HG02981 (cell line): ENCODE measurements around the gene DRG2.

ENCODE experiments used
- ATAC-seq: cut with Tn5 transposase; IDR thresholded peaks from one replicate; pipeline ENCODE4 v1.9.1; 2021; ENCODE audit warnings: mild to moderate bottlenecking, moderate library complexity; ENCODE audit not compliant: unreplicated experiment

DRG2 gene

GRCh38 chr17:18074566-18075272, 13.0 kb upstream of the DRG2 start:
- ATAC-seq = no peak

- ATAC-seq = no peak
Measured at GRCh38 chr17:18076936-18077335, 10.8 kb upstream of the DRG2 start.

- no peak for ATAC-seq
Measured at GRCh38 chr17:18079543-18079942, 8.2 kb upstream of the DRG2 start.

GRCh38 chr17:18084256-18084655, 3.5 kb upstream of the DRG2 start:
- no peak for ATAC-seq

DNA sequence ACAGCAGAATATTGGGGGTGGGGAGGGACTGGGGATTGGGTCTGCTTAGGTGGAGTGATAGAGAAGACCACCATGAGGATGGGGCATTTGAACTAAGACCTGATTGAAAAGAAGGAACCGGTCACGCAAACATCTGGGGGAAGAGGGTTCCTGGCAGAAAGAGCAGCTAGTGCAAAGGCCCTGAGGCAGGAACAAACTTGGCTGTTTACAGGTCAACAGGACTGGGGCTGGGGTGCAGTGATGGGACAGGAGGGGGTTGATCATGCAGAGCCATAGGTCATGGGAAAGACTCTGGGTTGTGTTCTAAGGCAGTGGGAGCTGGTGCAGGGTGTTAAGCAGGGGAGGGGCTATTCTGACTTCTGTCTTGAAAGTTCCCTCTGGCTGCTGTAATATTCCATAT, 1.9 kb downstream of the DRG2 start:
- no peak for ATAC-seq

DNA sequence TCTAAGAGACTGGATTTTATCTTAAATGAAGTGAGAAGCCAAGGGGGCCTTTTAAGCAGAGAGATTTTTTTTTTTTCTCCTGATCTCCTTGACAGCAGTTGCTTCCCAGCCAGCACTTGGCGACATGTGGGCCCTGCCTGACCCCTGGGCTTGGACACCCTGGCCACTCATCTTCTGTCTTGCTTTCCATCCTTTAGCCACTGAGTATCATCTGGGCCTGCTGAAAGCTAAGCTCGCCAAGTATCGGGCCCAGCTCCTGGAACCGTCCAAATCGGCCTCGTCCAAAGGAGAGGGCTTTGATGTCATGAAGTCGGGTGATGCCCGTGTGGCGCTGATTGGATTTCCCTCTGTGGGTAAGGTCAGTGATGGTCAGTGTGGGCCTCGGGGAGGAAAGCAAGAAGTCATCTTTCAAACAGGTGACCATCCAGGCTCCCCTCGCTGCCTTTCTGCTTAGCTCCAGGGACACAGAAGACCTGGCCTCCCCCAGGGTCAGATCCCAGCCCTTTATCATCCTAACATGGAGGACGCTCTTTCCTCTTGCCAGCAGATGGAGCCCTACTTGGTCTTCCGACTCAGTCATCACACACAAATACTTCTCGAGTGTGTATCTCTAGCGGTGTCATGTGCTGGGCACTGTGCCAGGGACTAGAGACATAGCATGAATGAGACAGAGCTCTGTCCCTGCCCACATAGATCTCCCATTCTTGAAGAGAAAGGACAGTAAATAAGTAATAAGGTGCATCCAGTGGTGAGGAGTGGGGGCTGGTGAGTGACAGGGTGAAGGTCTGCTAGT, 6.1 kb downstream of the DRG2 start:
- ATAC-seq = no peak

DNA sequence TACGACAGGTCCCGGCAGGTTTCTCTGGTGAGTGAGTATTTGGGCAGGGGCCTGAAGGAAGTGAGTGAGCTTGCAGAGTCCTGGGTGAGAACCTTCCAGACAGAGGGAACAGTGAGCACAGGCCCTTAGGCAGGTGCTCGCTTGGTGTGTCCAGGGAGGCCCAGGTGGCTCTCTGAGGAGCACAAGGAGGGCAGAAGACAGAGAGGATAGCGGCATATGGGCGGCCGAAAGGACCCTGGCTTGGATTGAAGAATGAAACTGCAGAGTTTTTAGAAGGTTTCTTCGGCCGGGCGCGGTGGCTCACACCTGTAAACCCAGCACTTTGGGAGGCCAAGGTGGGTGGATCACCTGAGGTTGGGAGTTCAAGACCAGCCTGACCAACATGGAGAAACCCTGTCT, 6.7 kb downstream of the DRG2 start:
- no peak for ATAC-seq

GRCh38 chr17:18099516-18099915, 11.8 kb downstream of the DRG2 start:
- ATAC-seq = no peak

DNA sequence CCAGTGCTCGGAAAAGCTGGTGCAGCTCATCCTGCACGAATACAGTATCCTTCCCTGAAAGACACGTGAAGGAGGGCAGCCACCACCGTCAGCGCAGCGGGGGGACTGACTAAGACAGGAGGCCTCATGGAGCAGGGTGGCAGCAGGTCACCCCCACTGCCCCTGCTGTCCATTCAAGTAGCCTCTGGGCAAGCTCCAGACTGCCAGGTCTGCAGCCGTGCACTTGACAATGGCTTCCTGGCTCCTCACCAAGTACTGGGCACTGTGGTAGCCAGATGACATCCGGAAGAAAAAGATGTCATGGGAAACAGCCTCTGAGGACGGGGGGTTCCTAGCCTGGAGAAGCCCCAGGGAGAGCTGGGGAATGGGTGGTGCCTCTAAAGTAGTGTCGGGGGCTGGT, 12.9 kb downstream of the DRG2 start:
- ATAC-seq = no peak

DNA sequence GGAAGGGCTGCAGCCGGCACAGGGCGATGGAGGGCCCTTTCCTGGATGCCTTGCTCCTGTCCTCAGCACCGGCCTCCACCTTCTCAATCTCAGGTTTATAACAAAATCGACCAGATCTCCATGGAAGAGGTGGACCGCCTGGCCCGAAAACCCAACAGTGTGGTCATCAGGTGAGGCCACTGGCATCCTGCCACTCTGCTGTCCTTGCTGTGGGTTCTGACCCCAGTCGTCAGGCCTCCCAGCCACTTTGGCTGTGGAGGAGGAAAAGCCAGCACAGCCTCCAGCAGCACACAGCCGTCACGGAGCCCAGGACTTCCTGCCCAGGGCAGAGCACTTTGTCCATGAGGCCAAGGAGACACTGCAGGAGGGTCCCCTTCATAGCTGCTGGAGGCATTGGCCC, 14.1 kb downstream of the DRG2 start:
- ATAC-seq = no peak

DNA sequence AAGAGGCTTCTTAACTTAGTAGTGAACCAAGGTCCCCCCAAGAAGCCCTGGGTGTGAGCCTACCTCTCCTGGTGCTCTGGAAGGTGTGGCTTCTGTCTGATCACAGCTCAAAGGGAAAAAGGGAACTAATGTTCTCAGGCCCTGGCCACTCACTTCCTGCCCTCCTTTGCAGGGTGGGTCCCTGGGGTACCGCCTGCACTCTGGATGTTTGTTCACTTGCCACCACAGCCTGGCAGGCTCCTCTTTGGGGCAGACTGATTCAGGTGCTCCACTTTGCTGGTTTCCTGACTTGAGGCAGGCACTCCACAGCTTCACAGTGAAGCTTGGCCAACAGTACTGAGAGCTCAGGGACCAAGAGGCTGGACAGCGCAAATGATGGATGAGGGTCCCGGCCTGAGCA, 14.9 kb downstream of the DRG2 start:
- no peak for ATAC-seq

DNA sequence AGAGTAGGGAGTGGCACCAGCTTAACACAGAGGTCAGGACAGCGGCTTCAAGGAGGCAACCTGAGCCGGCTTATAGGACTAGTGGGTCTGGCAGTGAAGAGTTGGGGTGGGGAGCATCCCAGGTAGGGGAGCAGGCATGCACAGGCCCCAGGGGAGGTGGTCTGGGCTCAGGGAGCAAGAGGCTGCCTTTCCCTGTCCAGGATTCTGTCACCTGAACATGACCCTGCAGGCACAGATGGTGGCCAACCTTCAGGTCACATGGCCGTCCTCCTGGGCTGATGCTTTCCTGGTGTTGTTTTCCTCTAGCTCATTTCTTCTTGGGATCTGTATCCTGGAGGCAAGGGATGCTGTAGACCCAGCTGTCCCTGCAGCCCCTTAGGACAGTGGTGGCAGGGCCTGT, 17.3 kb downstream of the DRG2 start:
- ATAC-seq = no peak

DNA sequence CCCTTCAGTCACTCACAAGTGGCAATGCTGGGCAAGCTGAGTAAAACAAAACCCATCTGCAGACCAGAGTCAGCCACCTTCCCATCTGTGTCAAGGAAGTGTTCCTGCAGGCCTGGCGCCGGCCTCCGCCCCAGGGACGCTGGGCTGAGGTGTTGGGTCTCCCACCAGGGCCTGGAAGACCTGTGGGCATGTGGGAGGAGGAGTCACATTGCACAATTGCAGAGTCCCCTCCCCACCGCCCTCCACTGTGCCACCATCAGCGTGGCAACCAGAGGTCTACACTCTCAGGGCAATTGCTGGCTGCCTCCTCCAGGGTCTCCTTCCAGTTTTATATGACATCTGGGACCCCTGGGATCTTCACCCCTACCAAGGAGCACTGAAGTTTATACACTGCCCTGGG, 17.8 kb downstream of the DRG2 start:
- ATAC-seq = no peak

DNA sequence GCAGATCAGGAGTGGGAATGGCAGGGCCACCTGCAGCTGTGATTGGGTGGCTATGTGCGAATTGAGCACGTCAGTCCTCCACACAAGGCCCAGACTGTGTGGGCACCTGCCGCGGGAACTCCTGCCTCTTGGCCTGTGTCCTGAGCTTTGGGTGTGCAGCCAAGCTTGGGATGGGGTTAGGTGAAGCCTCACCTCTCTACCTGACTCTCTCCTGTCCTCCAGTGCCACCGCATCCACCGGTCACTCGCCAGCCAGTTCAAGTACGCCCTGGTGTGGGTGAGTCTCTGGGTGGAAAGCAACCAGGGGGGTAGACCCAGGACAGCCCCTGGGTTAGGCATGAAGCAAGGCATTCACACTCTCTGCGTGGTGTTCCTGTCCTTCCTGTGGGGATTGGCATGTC, 18.5 kb downstream of the DRG2 start:
- no peak for ATAC-seq

GRCh38 chr17:18107061-18107790, 19.5 kb downstream of the DRG2 start:
- no peak for ATAC-seq

- ATAC-seq = no peak
Measured at GRCh38 chr17:18107971-18108370, 20.2 kb downstream of the DRG2 start.

GRCh38 chr17:18108401-18109312, 20.9 kb downstream of the DRG2 start, which contains the start of gene MYO15A:
TSS of gene MYO15A (plus strand) at chr17:18108756. CDS start at chr17:18118801, 10,045 bp downstream.
- ATAC-seq = no peak

GRCh38 chr17:18109935-18110485, 22.3 kb downstream of the DRG2 start:
- ATAC-seq = no peak

DNA sequence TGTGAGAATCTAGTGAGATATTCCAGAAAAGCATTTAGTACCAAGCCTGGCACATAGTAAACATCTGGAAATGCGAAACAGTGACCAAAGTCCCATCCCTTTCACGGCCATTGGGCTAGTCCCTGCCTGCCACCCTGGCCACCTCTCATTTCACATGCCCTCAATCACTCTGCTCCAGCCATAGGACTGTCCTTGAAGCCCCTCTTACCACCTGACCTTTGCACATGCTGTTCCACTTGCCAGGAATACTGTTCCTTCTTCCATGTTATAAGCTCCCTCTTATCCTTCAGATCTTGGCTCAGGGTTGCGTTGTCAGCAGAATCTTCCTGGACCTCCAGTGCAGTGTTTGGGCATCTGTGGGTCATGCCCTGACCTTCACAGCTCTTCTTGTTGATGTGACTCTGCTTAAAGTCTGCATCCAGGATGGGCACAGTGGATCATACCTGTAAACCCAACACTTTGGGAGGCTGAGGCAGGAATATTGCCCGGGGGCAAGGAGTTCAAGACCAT, 22.9 kb downstream of the DRG2 start:
- ATAC-seq = no peak

- ATAC-seq = no peak
Measured at GRCh38 chr17:18111330-18111971, 23.7 kb downstream of the DRG2 start.
